HepG2 (cell line): ENCODE measurements around the gene DAZL. TPM values are rescaled to one million over a fixed set of nuclear protein-coding genes. Genes with fewer than 3 reads are reported as not detected.

ENCODE experiments used
- ATAC-seq: fragments of 200-7000 bp; cut with Tn5 transposase; 3 replicates; pipeline ENCODE4 v1.9.1; 2020; ENCODE audit warnings: mild to moderate bottlenecking, moderate library complexity
- BruUV-seq: library from RNA; stranded (reverse); fragments of 400-500 nt; replicated peaks from 2 replicates; lab custom pipeline; 2021; lab: Mats Ljungman, UMichigan
- CTCF ChIA-PET: fragments of 300-600 bp; formaldehyde crosslinking; extraction: SDS; loops from one replicate; lab custom pipeline; 2021; ENCODE audit warnings: low total read pairs, inconsistent platforms, low intra/inter-chr PET ratio; lab: Yijun Ruan, JAX
- POLR2A ChIA-PET: fragments of 350-600 bp; sonication (Branson Sonifier 250); formaldehyde crosslinking; loops from one replicate; lab custom pipeline; 2020; ENCODE audit warnings: antibody characterized with exemption, inconsistent platforms; lab: Yijun Ruan, JAX
- DNase-seq: peaks from one replicate; pipeline ENCODE4 v3.0.0-alpha.2; 2015; ENCODE audit warnings: low spot score
- FAIRE-seq: peaks from 3 replicates; lab custom pipeline; 2011; peaks lifted over from hg19 to GRCh38; lab: Jason Lieb, UNC
- H2AFZ ChIP-seq: one replicate; pipeline ENCODE4 v1.6.1; 2011; ENCODE audit warnings: low read length, inconsistent platforms
- H3K27ac ChIP-seq: fragments of 300-600 bp; 3 replicates; pipeline ENCODE4 v1.8.0; 2011; ENCODE audit warnings: mixed run types, mild to moderate bottlenecking, mixed read lengths, low read length, inconsistent platforms; ENCODE audit not compliant: insufficient read depth; ENCODE audit errors: extremely low read length
- H3K27me3 ChIP-seq, 2 experiments: fragments of 200-600 bp in 1 of 2; 2 replicates in 1 of 2; 3 replicates in 1 of 2; pipeline versions ENCODE4 v1.6.0 to v1.8.0; 2011; ENCODE audit warnings: low read length in 2 of 2, mild to moderate bottlenecking in 2 of 2, moderate library complexity in 2 of 2, inconsistent platforms in 1 of 2; ENCODE audit not compliant: insufficient read depth in 2 of 2, control insufficient read depth in 1 of 2
- H3K36me3 ChIP-seq, 2 experiments: fragments of 200-600 bp in 1 of 2; replicated peaks in 1 of 2; 2 replicates in 1 of 2; 3 replicates in 1 of 2; pipeline versions ENCODE4 v1.5.1 to v1.8.0; 2011; ENCODE audit warnings: low read length in 2 of 2, inconsistent platforms in 1 of 2; ENCODE audit not compliant: insufficient read depth in 2 of 2, control insufficient read depth in 1 of 2
- H3K4me1 ChIP-seq: 2 replicates; pipeline ENCODE4 v1.5.1; 2012; ENCODE audit warnings: low read length, inconsistent platforms; ENCODE audit not compliant: insufficient read depth
- H3K4me2 ChIP-seq: 2 replicates; pipeline ENCODE4 v1.6.0; 2011; ENCODE audit warnings: low read depth, low read length, inconsistent platforms
- H3K4me3 ChIP-seq, 3 experiments: fragments of 200-600 bp in 1 of 3; sonication (generic), shearing (Covaris generic) in 1 of 3; replicated peaks in 1 of 3; 2 replicates each; pipeline ENCODE4 v1.5.1; 2011 to 2016; ENCODE audit warnings: low read length in 3 of 3, inconsistent platforms in 2 of 3, low read depth in 2 of 3, mild to moderate bottlenecking in 2 of 3, control low read depth in 1 of 3, mixed read lengths in 1 of 3; ENCODE audit not compliant: insufficient read depth in 1 of 3
- H3K79me2 ChIP-seq: one replicate; pipeline ENCODE4 v1.6.1; 2011; ENCODE audit warnings: low read length, inconsistent platforms; ENCODE audit not compliant: insufficient read depth
- H3K9ac ChIP-seq: 2 replicates; pipeline ENCODE4 v1.6.0; 2011; ENCODE audit warnings: mild to moderate bottlenecking, low read depth, low read length, inconsistent platforms; ENCODE audit not compliant: insufficient read depth
- H3K9me3 ChIP-seq: 2 replicates; pipeline ENCODE4 v1.5.1; 2012; ENCODE audit warnings: mild to moderate bottlenecking, low read length
- H4K20me1 ChIP-seq: 2 replicates; pipeline ENCODE4 v1.6.0; 2011; ENCODE audit warnings: inconsistent platforms, mild to moderate bottlenecking, low read length, moderate library complexity; ENCODE audit not compliant: insufficient read depth
- GTF2F1 ChIP-seq: fragments of 150-350 bp; IDR thresholded peaks from 2 replicates; pipeline ENCODE4 v1.6.1; 2014; ENCODE audit warnings: low read length
- KLF13 ChIP-seq: sonication (generic); formaldehyde crosslinking; IDR thresholded peaks from 2 replicates; pipeline ENCODE4 v1.4.0; 2020; ENCODE audit warnings: mild to moderate bottlenecking, missing genetic modification reagents
- SKI ChIP-seq: fragments of 450-650 bp; IDR thresholded peaks from one replicate; pipeline ENCODE4 v1.6.1; 2018; ENCODE audit warnings: mild to moderate bottlenecking; ENCODE audit not compliant: partially characterized antibody
- SRSF9 ChIP-seq: fragments of 200-400 bp; formaldehyde crosslinking; IDR thresholded peaks from 2 replicates; pipeline ENCODE4 v1.6.1; 2018; ENCODE audit warnings: borderline replicate concordance, mild to moderate bottlenecking, low read depth, low read length; ENCODE audit not compliant: insufficient read depth, poor library complexity, severe bottlenecking
- SYNCRIP ChIP-seq: fragments of 200-400 bp; formaldehyde crosslinking; IDR thresholded peaks from 2 replicates; pipeline ENCODE4 v1.6.1; 2018; ENCODE audit warnings: mild to moderate bottlenecking, low read depth, low read length; ENCODE audit not compliant: insufficient read depth
- ZNF615 ChIP-seq: sonication (generic); formaldehyde crosslinking; IDR thresholded peaks from 2 replicates; pipeline ENCODE4 v1.5.0; 2020; ENCODE audit warnings: mild to moderate bottlenecking, missing genetic modification reagents, borderline replicate concordance
- WGBS: methylation state at CpG from one replicate; pipeline ENCODE4 v1.1.6; 2017; ENCODE audit warnings: low lambda C conversion rate; 5-methylcytosine and 5-hydroxymethylcytosine counted together
- in situ Hi-C: cut with HindIII; loops from 2 replicates; pipeline ENCODE4 v1.10.0; 2017; ENCODE audit warnings: low pct_unique_long_range_greater_than_20kb; ENCODE audit not compliant: extremely low pct_ligation_motif_present
- intact Hi-C: fragments of 100-400 bp; cut with micrococcal nuclease; formaldehyde crosslinking; loops from one replicate; pipeline ENCODE4 v1.10.0; 2022; ENCODE audit not compliant: unreplicated experiment
- polyA plus RNA-seq, 8 experiments: library from polyadenylated mRNA; depleted of rRNA in 3 of 8; stranded (reverse) in 7 of 8; unstranded in 1 of 8; fragments of >200 nt; fragmentation: Illumina TruSeq in 4 of 8; extraction: Trizol in 4 of 8; gene quantifications; 2 replicates each; pipeline versions ENCODE4 v1.2.1 to v1.2.3, GENCODE V29; 2011 to 2016; ENCODE audit warnings: low read depth in 4 of 8, missing spikeins in 1 of 8, mixed read lengths in 1 of 8; ENCODE audit not compliant: insufficient read depth in 1 of 8
- total RNA-seq, 5 experiments: library from RNA; depleted of rRNA; stranded (reverse); fragments of >200 nt; fragmentation: Illumina TruSeq; extraction: Trizol; gene quantifications; 2 replicates each; pipeline ENCODE4 v1.2.3, GENCODE V29; 2016; ENCODE audit warnings: low read depth in 1 of 5
- TF ChIP-seq, protein P1 (sequence below): IDR thresholded peaks from 2 replicates; pipeline ENCODE4 v1.6.1; 2016; ENCODE audit warnings: missing compliant biosample characterization, missing genetic modification reagents, borderline replicate concordance

The DAZL gene
- total and polyA plus RNA-seq, 2 of the 13 experiments (the other 11 are each of a cell fraction or from before 2014, with no cell fraction given), result not detected

DNA sequence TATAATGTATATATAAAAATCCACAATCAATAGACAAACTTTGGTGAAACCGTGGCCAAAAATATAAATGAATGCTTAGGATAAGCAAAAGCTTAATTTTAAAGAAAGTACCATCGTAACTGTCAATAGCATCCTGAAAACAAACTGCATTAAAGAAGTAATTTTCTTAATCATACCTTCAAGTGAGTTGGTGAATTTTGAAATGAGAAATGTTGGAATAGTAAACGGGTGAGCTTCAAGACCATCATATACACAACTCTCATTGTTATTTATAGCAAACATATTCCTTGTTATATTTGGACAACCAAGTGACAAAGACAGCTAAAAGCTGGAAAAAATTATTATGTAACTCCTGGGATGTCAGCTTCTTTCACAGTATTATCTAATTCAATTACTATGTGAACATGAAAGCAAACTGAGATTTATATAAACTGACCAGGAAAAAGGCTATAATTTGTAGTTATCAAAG is 3.7 kb downstream of the DAZL start:
- H3K36me3 ChIP-seq, result no peaks in the 10 kb centered on the region
- no peak overlapping the region for H3K9ac ChIP-seq
- no peaks in the 10 kb centered on the region for H3K9me3 ChIP-seq
- CTCF ChIA-PET, result interaction anchor here (1.4 to 2.0 kb wide), 3 partner anchors 632 to 1240 kb away, joined by 5 to 24 read pairs (median 7); no protein-coding TSS in a partner anchor
- POLR2A ChIA-PET, result no interaction called here
- 15% methylated on average over 3 of the region's 3 CpGs for WGBS
- ATAC-seq, result no peak
- TF ChIP-seq, protein P1, sequence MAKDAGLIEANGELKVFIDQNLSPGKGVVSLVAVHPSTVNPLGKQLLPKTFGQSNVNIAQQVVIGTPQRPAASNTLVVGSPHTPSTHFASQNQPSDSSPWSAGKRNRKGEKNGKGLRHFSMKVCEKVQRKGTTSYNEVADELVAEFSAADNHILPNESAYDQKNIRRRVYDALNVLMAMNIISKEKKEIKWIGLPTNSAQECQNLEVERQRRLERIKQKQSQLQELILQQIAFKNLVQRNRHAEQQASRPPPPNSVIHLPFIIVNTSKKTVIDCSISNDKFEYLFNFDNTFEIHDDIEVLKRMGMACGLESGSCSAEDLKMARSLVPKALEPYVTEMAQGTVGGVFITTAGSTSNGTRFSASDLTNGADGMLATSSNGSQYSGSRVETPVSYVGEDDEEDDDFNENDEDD (CRISPR knock-in tag), result no peak
- no peak for TF ChIP-seq ZNF615 (CRISPR knock-in tag)
- TF ChIP-seq SYNCRIP, result no peak
- TF ChIP-seq GTF2F1, result no peak
- no peak for TF ChIP-seq SKI
- TF ChIP-seq SRSF9, result no peak
- TF ChIP-seq KLF13 (CRISPR knock-in tag), result no peak
- TF ChIP-seq, all 625 proteins: peak for 0
- no peak overlapping the region for H3K27ac ChIP-seq
- no peak for FAIRE-seq
- H3K4me2 ChIP-seq, result no peak overlapping the region
- in situ Hi-C loops, result loop anchor here (5.0 to 25.0 kb wide), 3 partner anchors 436 to 803 kb away; no protein-coding TSS in a partner anchor
- no TSS peak for BruUV-seq
- no peak overlapping the region for H3K4me3 ChIP-seq
- intact Hi-C loops, result loop anchor here (1.0 to 5.0 kb wide), 4 partner anchors 431 to 1241 kb away; no protein-coding TSS in a partner anchor
- no peaks in the 10 kb centered on the region for H3K4me1 ChIP-seq
- H2AFZ ChIP-seq, result no peak overlapping the region
- no peak for DNase-seq
- no peaks in the 10 kb centered on the region for H3K27me3 ChIP-seq
- no peaks in the 10 kb centered on the region for H4K20me1 ChIP-seq
- no peaks in the 10 kb centered on the region for H3K79me2 ChIP-seq
